Measurements from ENCODE around the gene FAN1.

FAN1 gene

DNA sequence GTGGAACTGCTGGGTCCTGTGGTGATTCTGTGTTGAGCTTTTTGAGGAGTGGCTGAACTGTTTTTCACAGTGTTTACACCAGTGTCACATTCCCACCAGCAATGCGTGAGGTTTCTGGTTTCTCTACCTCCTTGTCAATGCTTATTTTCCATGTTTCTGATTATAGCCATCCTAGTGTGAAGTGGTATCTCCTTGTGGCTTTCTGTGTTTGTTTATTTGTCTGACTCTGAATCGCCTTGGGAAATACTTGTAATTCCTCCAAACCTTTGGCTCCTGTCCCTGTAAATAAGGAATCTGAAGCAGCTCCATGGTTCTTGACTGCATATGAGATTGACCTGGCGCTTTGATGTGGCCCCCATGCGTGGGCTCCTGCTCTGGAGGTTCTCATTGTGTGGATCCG, 20.6 kb downstream of the FAN1 start:
- no peak for DNase-seq (ENCODE audit: low read depth)
- TF ChIP-seq CTCF (IDR thresholded peaks at IDR 0.05; ENCODE audit: low read depth, low read length, missing control alignments) = no peak
- H3K4me3 ChIP-seq (ENCODE audit: low read depth, low read length) = no peak overlapping the region

DNA sequence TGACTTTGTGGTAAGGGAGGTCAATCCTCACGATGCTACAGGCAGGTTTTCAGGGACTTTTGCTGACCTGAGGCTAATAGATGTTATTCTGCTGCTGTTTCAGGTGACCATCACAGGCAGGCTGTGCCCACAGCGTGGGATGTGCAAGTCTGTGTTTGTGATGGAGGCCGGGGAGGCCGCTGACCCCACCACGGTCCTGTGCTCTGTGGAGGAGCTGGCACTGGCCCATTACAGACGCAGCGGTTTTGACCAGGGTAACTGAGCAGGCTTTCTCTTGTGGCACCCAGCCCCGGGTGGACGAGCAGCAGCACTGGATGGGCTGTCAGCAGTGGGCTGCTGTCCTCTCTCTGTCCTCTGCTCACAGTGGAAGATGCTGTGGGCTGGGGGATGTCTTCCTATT, 22.0 kb downstream of the FAN1 start:
- TF ChIP-seq CTCF (IDR thresholded peaks at IDR 0.05; ENCODE audit: low read depth, low read length, missing control alignments) = no peak
- no peak overlapping the region for H3K4me3 ChIP-seq (ENCODE audit: low read depth, low read length)
- DNase-seq (ENCODE audit: low read depth) = no peak

GRCh38 chr15:30926161-30926560, 22.4 kb downstream of the FAN1 start:
- TF ChIP-seq CTCF (IDR thresholded peaks at IDR 0.05; ENCODE audit: low read depth, low read length, missing control alignments) = no peak
- DNase-seq (ENCODE audit: low read depth) = no peak

GRCh38 chr15:30927148-30927761, 23.5 kb downstream of the FAN1 start:
- DNase-seq (ENCODE audit: low read depth) = no peak
- no peak overlapping the region for H3K4me3 ChIP-seq (ENCODE audit: low read depth, low read length)
- no peak for TF ChIP-seq CTCF (IDR thresholded peaks at IDR 0.05; ENCODE audit: low read depth, low read length, missing control alignments)

More at GRCh38 chr15:30926161-30926560, 22.4 kb downstream of the FAN1 start:
- no peak overlapping the region for H3K4me3 ChIP-seq (ENCODE audit: low read depth, low read length)

- no peak overlapping the region for H3K4me3 ChIP-seq (ENCODE audit: low read depth, low read length)
- DNase-seq (ENCODE audit: low read depth) = no peak
- TF ChIP-seq CTCF (IDR thresholded peaks at IDR 0.05; ENCODE audit: low read depth, low read length, missing control alignments) = no peak
These were observed 24.4 kb downstream of the FAN1 start for GRCh38 chr15:30928076-30928475.

GRCh38 chr15:30929064-30929669, 25.5 kb downstream of the FAN1 start:
- no peak overlapping the region for H3K4me3 ChIP-seq (ENCODE audit: low read depth, low read length)
- DNase-seq (ENCODE audit: low read depth) = no peak
- no peak for TF ChIP-seq CTCF (IDR thresholded peaks at IDR 0.05; ENCODE audit: low read depth, low read length, missing control alignments)

GRCh38 chr15:30929982-30930381, 26.3 kb downstream of the FAN1 start:
- no peak for TF ChIP-seq CTCF (IDR thresholded peaks at IDR 0.05; ENCODE audit: low read depth, low read length, missing control alignments)
- no peak overlapping the region for H3K4me3 ChIP-seq (ENCODE audit: low read depth, low read length)
- no peak for DNase-seq (ENCODE audit: low read depth)

All from GM12864 (cell line).